NCI-H146 treated with DMSO at 0.1 percent for 48 hours (cell line): ENCODE results near the gene CNOT3.
"Not testable (repeated sequence)": the region's sequence is repeated elsewhere in the genome, so short reads cannot be mapped to it uniquely, and the experiment has no call there.

Source experiments
- DNase-seq: peaks from one replicate; lab custom pipeline; 2025; ENCODE audit not compliant: unreplicated experiment; lab: John Stamatoyannopoulos, UW

CNOT3 gene

DNA sequence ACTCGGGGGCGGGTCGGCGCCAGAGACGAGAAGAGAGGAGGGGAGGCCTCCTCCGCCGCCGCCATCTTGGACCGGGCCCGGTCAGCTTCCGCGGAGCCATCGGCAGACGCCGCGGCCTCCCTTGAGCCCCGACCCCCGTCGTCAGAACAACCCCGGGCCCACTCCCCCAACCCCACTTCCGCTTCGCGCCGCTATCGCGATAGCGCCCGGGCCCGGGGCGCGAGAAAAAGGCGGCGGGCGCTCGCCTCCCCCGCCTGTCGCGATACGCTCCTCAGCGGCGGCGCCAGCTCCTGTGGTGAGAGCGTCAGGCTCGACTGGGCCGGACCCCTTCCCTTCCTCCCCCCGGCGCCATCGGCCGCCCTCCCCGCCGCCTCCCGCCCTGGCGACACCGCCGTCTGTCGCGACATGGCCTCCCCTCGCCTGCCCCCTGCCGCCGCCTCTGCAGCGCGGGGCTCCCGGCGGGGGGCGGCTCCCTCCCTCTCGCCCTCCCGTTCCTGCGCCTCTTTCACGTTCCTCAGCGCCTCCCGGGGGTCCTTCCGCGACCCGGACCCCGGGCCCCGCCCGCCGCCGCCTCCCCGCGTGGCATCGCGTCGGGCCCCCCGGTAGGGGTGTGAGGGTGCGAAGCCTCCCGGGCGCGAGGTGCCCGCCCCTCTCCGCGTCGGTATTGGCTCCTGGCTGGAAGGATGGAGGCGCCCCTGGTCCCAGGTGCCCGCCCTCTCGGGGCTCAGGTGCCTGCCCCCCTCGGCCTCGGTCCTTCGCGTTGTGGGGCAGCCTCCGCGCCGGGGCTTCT, at the start of gene CNOT3:
Gene CNOT3, plus strand, starts transcription at position 64 of the 790 bp plus-strand sequence. CDS start 5,217 bp downstream, outside the sequence.
- DNase-seq, result no peak

DNA sequence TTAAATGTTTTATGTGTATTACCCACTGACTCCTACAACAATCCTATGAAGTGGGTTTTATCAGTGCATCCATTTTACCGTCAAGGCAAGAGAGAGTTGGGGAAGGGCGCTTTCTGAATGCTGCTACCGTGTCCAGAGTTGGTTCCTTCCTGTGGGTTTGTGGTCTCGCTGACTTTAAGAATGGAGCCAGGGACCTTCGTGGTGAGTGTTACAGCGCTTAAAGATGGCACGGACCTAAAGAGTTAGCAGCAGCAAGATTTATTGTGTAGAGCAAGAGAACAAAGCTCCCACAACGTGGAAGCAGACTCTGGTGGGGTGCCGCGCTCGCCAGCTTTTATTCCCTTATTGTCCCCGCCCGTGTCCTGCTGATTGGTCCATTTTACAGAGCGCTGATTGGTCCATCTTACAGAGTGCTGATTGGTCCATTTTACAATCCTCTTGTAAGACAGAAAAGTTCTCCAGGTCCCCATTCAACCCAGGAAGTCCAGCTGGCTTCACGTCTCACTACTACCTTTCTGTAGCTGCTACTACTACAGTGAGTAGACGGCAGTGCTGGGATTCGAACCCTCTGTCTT, 43.0 kb upstream of the CNOT3 start:
- DNase-seq, result no peak

DNA sequence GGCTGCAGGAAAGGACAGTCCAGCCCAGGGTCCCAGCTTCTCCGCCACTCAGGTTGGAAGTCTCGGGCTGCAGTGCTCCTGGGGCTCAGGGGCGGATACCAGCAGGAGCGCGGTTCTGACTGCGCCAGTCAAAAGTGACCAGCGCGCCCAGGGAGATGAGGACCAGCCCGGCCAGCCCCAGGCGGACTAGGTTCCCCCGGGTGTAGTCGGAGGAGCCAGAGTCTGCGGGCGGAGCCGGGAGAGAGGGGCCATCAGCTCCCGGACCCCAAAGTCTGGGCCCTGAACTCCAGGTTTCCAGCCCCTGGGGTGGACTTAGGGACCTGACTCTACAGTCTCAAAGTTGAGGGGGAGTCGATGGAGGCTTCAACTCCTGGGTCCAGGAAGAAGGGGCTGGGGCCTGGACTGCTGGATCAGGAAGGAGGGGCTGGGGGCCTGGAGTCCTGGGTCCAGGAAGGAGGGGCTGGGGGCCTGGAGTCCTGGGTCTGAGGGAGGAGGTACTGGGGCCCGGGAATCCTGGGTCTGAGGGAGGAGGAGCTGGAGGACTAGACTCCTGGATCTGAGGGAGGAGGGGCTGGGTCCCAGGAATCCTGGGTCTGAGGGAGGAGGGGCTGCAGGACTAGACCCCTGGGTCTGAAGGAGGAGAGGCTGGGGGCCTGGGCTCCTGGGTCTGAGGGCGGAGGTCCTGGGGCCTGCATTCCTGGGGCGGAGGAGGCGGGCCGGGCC, 42.3 kb upstream of the CNOT3 start:
- no peak for DNase-seq

DNA sequence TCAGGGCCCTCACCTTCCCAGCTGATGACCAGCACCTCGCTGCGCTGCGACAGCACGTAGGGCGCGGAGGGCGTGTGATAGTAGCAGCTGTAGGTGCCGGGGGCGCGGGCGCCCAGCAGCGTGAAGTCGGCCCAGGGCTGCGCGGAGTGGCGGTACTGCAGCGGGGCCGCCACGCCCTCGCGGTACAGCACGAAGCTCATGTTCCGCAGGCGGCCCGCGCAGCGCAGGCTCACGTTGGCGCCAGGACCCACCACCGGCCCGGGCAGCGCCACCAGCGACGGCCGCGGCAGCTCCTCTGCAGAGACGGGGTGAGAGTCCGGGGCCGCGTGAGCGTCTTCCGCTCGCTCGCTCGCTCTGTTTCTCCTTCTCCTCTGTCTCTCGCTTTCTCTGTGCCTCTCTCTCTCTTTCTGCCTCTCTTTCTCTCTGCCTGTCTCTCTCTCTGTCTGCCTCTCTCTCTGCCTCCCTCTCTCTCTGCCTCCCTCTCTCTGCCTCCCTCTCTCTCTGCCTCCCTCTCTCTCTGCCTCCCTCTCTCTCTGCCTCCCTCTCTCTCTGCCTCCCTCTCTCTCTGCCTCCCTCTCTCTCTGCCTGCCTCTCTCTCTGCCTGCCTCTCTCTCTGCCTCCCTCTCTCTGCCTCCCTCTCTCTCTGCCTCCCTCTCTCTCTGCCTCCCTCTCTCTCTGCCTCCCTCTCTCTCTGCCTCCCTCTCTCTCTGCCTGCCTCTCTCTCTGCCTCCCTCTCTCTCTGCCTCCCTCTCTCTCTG, 41.5 kb upstream of the CNOT3 start:
- DNase-seq, result peak; percentile 12

- no peak for DNase-seq
These were observed 40.9 kb upstream of the CNOT3 start for GRCh38 chr19:54096617-54097106.

GRCh38 chr19:54099190-54099902, 38.2 kb upstream of the CNOT3 start:
- DNase-seq, result no peak

GRCh38 chr19:54099903-54100255, 37.7 kb upstream of the CNOT3 start:
- DNase-seq, result not testable (repeated sequence)

GRCh38 chr19:54100561-54100960, 37.0 kb upstream of the CNOT3 start, which contains the start of gene OSCAR:
Gene OSCAR, minus strand, starts transcription at chr19:54100803. Its CDS starts 11 bp downstream, at chr19:54100792.
- DNase-seq, result no peak

DNA sequence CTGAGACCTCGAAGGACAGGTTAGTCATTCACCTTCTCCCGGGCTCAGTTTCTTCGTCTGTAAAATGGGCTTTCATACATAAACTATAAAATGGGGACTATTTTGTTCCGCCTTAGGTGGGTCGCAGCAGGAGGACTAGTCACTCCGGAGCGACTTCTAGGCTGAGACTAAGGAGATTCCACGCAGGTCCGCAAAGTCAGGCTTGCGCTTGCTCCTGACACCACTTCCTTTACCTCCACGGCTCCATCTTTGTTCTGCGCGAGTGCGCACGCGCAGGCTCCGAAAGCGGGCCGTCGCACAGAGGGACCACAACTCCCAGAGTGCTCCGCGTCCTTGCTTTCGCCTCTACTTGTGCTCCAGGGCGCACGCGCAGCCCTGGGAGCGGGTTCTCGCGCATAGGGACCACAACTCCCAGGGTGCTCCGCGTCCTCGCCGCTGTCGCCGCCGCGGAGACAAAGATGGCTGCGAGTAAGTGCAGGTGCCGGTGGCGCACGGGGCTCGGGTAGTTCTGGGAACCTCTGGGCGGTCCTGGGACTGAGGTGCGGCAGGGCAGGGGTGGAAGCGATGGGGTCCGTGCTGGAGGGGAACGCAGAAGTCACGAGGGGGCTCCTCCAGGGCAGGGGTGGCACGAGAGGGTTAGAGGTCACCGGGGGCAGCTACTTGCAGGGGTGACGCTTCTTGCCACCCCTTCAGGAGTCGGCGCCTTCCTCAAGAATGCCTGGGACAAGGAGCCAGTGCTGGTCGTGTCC, 35.0 kb upstream of the CNOT3 start, which contains the start of gene NDUFA3:
Gene NDUFA3, plus strand, starts transcription at position 435 of the 749 bp plus-strand sequence. Its CDS starts 24 bp downstream, at position 459.
- DNase-seq, result peak; percentile 97

DNA sequence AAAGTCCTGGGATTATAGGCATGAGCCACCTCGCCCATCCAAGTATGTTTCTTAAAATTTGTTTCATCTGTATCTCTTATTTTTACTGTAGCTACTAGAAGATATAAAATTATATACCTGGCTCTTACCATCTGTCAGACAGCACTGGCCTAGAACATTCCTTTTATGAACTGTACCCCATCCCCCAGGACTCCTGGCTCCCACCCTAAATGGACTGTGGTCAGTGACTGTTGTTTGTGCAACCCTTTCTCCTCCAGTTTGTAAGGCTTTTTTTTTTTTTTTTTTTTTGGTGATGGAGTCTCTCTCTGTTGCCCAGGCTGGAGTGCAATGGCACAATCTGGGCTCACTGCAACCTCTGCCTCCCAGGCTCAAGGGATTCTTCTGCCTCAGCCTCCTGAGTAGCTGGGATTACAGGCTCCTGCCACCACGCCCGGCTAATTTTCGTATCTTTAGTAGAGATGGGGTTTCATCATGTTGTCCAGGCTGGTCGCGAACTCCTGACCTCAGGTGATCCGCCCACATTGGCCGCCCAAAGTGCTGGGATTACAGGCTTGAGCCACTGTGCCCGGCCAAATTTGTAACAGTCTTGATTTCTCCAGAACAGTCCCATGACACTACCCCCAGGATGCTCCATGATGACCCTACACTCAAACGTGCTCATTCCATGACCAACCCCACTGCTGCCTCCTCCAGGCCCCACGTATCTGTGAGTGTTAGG, 32.4 kb upstream of the CNOT3 start:
- DNase-seq, result no peak

GRCh38 chr19:54105796-54106195, 31.8 kb upstream of the CNOT3 start:
- no peak for DNase-seq

- no peak for DNase-seq
These were observed 30.8 kb upstream of the CNOT3 start for GRCh38 chr19:54106716-54107115.

DNA sequence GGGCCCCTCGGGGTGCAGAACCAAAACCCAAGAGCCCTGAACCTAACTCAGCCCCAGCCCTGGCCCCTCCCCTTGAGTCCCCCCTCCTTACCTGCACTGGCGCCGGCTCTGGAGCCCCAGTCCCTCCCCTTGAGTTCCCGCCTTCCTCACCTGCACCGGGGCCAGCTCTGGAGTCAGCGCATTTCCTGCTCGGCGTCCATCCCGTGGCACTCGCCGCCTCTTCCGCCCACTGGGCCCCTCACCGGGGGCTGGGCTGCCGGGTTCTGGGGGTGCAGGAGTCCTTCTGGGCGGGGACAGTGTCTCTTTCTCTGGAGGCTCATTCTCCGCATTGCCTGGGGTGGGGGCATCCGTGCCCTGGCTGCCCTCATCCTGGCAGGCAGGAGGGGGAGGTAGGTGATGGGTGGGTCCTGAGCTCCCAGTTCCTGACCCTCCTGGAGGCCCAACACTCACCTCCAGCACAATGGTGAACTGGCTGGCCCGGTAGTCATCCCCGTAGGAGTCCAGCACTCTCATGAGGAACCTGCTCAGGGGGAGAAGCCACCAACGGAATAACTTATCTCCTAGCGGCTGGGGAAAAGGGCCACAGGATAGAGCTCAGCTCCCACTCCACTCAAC, 29.6 kb upstream of the CNOT3 start:
- DNase-seq, result no peak

DNA sequence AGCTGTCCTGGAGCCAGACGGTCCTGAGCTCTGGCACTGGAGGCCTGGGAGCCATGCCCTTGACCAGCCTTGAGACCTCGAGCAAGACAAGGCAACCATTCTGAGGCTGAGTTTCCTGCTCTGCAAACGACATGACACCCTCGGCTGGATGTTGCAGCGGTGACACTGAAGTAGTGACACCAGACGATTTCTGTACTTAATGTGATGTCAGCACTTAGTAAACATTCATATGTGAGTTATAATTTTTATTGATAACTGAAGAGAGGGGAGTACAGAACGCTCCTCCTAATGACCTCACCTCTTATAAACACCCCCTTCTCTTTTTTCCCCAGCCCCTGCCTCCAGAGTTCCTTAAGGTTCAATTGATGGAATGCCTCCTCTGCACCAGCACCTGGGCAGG, 29.1 kb upstream of the CNOT3 start:
- no peak for DNase-seq

GRCh38 chr19:54109651-54110050, 27.9 kb upstream of the CNOT3 start:
- DNase-seq, result no peak

DNA sequence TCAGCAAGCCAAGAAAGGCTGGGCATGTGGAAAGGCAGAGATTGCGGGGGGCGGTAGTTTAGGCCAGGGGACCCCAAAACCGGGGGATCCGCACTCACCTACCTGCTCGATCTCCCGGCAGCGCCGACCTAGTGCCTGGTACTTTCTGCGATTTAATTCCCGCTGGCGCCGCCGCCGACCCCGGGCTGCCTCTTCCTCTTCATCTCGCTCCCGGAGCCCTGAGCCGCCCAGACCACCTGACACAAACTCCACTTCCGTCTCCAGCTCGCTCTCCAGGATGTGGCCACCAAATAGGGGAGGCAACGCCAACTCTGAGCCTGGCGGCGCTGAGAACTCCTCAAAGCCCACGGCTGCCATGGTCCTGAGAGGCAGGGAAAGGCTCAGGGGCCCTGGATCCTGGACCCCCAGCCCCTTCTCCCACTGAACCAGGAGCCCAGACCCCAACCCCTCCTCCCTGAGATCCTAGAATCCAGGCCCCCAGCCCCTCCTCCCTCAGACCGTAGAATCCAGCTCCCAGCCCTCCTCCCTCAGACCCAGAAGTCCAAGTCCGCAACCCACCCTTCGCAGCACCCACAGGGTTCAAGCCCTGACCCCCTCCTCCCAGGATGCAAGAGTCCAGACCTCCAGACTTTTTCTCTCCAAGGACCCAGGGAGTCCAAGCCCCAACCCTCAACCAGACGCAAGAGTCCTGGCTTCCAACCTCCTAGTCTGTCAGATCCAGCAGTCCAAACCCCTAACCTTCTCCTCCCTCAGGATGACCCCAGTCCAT, 23.0 kb upstream of the CNOT3 start:
- DNase-seq, result no peak

GRCh38 chr19:54115109-54116063, 22.2 kb upstream of the CNOT3 start, which contains the start of the genes PRPF31 and TFPT:
Gene PRPF31, plus strand, starts transcription at chr19:54115754. Its CDS starts 2,525 bp downstream, at chr19:54118279.
Gene TFPT, minus strand, starts transcription at chr19:54115657. Its CDS starts 388 bp downstream, at chr19:54115269.
- DNase-seq, result peak; percentile 96
